GM12892 (cell line): ENCODE results near the gene ALDH9A1.
"Not testable (repeated sequence)": the region's sequence is repeated elsewhere in the genome, so short reads cannot be mapped to it uniquely, and the experiment has no call there.

Experiments used
- POLR2A ChIP-seq: IDR thresholded peaks from 2 replicates; pipeline ENCODE4 v1.6.1; 2011; ENCODE audit warnings: low read depth, low read length, control low read depth
- POLR2AphosphoS5 ChIP-seq: IDR thresholded peaks from 2 replicates; pipeline ENCODE4 v1.6.1; 2011; ENCODE audit warnings: low read depth, low read length, control low read depth
- TAF1 ChIP-seq: IDR thresholded peaks from 2 replicates; pipeline ENCODE4 v1.6.1; 2011; ENCODE audit warnings: low read depth, mild to moderate bottlenecking, control low read depth, low read length, borderline replicate concordance

- TF ChIP-seq POLR2A, POLR2AphosphoS5, TAF1: not testable (repeated sequence)
Measured at GRCh38 chr1:165744913-165745312, 46.6 kb upstream of the ALDH9A1 start.
